Caco-2 (cell line): Measurements from ENCODE around the gene PDE11A. TPM values are rescaled to one million over a fixed set of nuclear protein-coding genes. Genes with fewer than 3 reads are reported as not detected.

ENCODE experiments used
- BruUV-seq: library from RNA; stranded (reverse); fragments of 400-500 nt; replicated peaks from 2 replicates; lab custom pipeline; 2021; lab: Mats Ljungman, UMichigan
- CTCF ChIA-PET: fragments of 300-600 bp; sonication (Branson Sonifier 250); formaldehyde crosslinking; loops from one replicate; lab custom pipeline; 2022; ENCODE audit warnings: antibody characterized with exemption; lab: Charles Lee
- POLR2A ChIA-PET: fragments of 300-600 bp; sonication (Branson Sonifier 250); formaldehyde crosslinking; loops from one replicate; lab custom pipeline; 2022; ENCODE audit warnings: antibody characterized with exemption; lab: Charles Lee
- DNase-seq, 2 experiments: peaks; one replicate each; pipeline versions ENCODE4 v3.0.0 to v3.0.0-alpha.2; 2020 to 2022
- H3K27me3 ChIP-seq: replicated peaks from 2 replicates; pipeline ENCODE4 v1.6.0; 2011; ENCODE audit warnings: low read length; ENCODE audit not compliant: control insufficient read depth, insufficient read depth
- H3K36me3 ChIP-seq: 2 replicates; pipeline ENCODE4 v1.5.1; 2011; ENCODE audit warnings: low read length; ENCODE audit not compliant: control insufficient read depth, insufficient read depth
- H3K4me1 ChIP-seq: fragments of 250-450 bp; sonication (Bioruptor Pico); 2 replicates; pipeline ENCODE4 v1.5.1; 2020; ENCODE audit warnings: mild to moderate bottlenecking
- H3K4me3 ChIP-seq: 2 replicates; pipeline ENCODE4 v1.5.1; 2011; ENCODE audit warnings: low read depth, mild to moderate bottlenecking, control low read depth, low read length
- H3K9me3 ChIP-seq: fragments of 250-450 bp; sonication (Bioruptor Pico); 2 replicates; pipeline ENCODE4 v1.5.1; 2020; ENCODE audit warnings: mild to moderate bottlenecking, moderate library complexity
- H3K27ac Mint-ChIP-seq: one replicate; pipeline ENCODE4 v1.8.0; 2022; ENCODE audit warnings: mixed read lengths; ENCODE audit not compliant: unreplicated experiment
- H3K27me3 Mint-ChIP-seq: one replicate; pipeline ENCODE4 v1.8.0; 2022; ENCODE audit warnings: mixed read lengths; ENCODE audit not compliant: insufficient read depth, unreplicated experiment
- H3K36me3 Mint-ChIP-seq: one replicate; pipeline ENCODE4 v1.8.0; 2022; ENCODE audit warnings: mild to moderate bottlenecking, mixed read lengths; ENCODE audit not compliant: insufficient read depth, unreplicated experiment
- H3K4me1 Mint-ChIP-seq: one replicate; pipeline ENCODE4 v1.8.0; 2022; ENCODE audit warnings: low read depth, mixed read lengths; ENCODE audit not compliant: unreplicated experiment
- H3K4me3 Mint-ChIP-seq: one replicate; pipeline ENCODE4 v1.8.0; 2022; ENCODE audit warnings: mild to moderate bottlenecking, moderate library complexity, mixed read lengths; ENCODE audit not compliant: unreplicated experiment
- H3K9me3 Mint-ChIP-seq: one replicate; pipeline ENCODE4 v1.8.0; 2022; ENCODE audit warnings: mixed read lengths; ENCODE audit not compliant: unreplicated experiment
- intact Hi-C: fragments of 100-400 bp; cut with micrococcal nuclease; formaldehyde crosslinking; loops from one replicate; pipeline ENCODE4 v1.10.0; 2022; ENCODE audit not compliant: unreplicated experiment
- total RNA-seq: library from RNA; stranded (reverse); gene quantifications from 2 replicates; pipeline ENCODE4 v1.2.3, GENCODE V29; 2022
- TF ChIP-seq, protein P1 (sequence below), 2 experiments: fragments of 200-600 bp in 1 of 2; IDR thresholded peaks; 1 replicate in 1 of 2; 2 replicates in 1 of 2; pipeline versions ENCODE4 v1.5.1 to v1.8.0; 2011 to 2022; ENCODE audit warnings: antibody characterized with exemption in 1 of 2, control low read depth in 1 of 2, inconsistent platforms in 1 of 2, low read depth in 1 of 2, low read length in 1 of 2, mild to moderate bottlenecking in 1 of 2, moderate library complexity in 1 of 2; ENCODE audit not compliant: insufficient read depth in 1 of 2, severe bottlenecking in 1 of 2, unreplicated experiment in 1 of 2

Gene PDE11A
- total RNA-seq, 1 experiment from 2014 or later: 0.25 TPM

DNA sequence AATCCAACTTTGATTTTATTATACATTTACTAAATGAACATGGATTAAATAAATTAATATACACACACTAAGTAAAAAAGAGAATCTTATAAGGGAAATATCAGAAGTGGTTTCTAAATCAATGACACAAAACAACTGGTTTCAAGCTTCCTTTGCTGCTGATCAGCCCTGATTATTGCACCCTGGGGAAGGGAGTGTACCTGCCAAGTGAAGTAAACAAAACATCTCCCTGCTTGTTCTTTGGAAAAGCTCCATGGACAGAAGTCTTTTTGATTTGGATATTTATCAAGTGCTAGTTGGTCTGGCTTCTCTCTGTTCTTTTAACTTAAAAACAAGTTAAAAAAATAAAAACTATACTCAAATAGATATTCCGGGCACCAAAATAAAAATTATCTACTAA, 190.1 kb downstream of the PDE11A start:
- H3K4me1 ChIP-seq: no peaks in the 10 kb centered on the region
- no peaks in the 10 kb centered on the region for H3K9me3 ChIP-seq
- H3K27me3 Mint-ChIP-seq: peaks cover 15% of the 10 kb centered on the region
- H3K27ac Mint-ChIP-seq: no peak overlapping the region
- intact Hi-C loops: no loop called here
- BruUV-seq: no TSS peak
- H3K36me3 Mint-ChIP-seq: no peaks in the 10 kb centered on the region
- H3K9me3 Mint-ChIP-seq: no peaks in the 10 kb centered on the region
- no peak overlapping the region for H3K4me3 Mint-ChIP-seq
- DNase-seq: no peak
- TF ChIP-seq, protein P1, sequence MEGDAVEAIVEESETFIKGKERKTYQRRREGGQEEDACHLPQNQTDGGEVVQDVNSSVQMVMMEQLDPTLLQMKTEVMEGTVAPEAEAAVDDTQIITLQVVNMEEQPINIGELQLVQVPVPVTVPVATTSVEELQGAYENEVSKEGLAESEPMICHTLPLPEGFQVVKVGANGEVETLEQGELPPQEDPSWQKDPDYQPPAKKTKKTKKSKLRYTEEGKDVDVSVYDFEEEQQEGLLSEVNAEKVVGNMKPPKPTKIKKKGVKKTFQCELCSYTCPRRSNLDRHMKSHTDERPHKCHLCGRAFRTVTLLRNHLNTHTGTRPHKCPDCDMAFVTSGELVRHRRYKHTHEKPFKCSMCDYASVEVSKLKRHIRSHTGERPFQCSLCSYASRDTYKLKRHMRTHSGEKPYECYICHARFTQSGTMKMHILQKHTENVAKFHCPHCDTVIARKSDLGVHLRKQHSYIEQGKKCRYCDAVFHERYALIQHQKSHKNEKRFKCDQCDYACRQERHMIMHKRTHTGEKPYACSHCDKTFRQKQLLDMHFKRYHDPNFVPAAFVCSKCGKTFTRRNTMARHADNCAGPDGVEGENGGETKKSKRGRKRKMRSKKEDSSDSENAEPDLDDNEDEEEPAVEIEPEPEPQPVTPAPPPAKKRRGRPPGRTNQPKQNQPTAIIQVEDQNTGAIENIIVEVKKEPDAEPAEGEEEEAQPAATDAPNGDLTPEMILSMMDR (IDR thresholded peaks at IDR 0.05; ENCODE audit: insufficient read depth in 1 of 2, low read depth in 1 of 2, low read length in 1 of 2, severe bottlenecking in 1 of 2, unreplicated experiment in 1 of 2): no peak
- H3K4me3 ChIP-seq: no peak overlapping the region
- H3K4me1 Mint-ChIP-seq: no peaks in the 10 kb centered on the region
- POLR2A ChIA-PET: no interaction called here
- no peaks in the 10 kb centered on the region for H3K36me3 ChIP-seq
- H3K27me3 ChIP-seq: no peaks in the 10 kb centered on the region
- CTCF ChIA-PET: no interaction called here

- TF ChIP-seq, protein P1 (IDR thresholded peaks at IDR 0.05; ENCODE audit: insufficient read depth in 1 of 2, low read depth in 1 of 2, low read length in 1 of 2, severe bottlenecking in 1 of 2, unreplicated experiment in 1 of 2): no peak
- ChIA-PET POLR2A (no interaction called here), CTCF (no interaction called here)
- H3K4me3 ChIP-seq: no peak overlapping the region
- no peaks in the 10 kb centered on the region for H3K9me3 Mint-ChIP-seq
- no peak overlapping the region for H3K27ac Mint-ChIP-seq
- no peak overlapping the region for H3K4me3 Mint-ChIP-seq
- peaks cover 2% of the 10 kb centered on the region for H3K4me1 Mint-ChIP-seq
- BruUV-seq: no TSS peak
- H3K36me3 Mint-ChIP-seq: no peaks in the 10 kb centered on the region
- DNase-seq: no peak
- no peaks in the 10 kb centered on the region for H3K36me3 ChIP-seq
- H3K27me3 ChIP-seq: no peaks in the 10 kb centered on the region
- intact Hi-C loops: no loop called here
- no peaks in the 10 kb centered on the region for H3K9me3 ChIP-seq
- H3K27me3 Mint-ChIP-seq: peaks cover 13% of the 10 kb centered on the region
- no peaks in the 10 kb centered on the region for H3K4me1 ChIP-seq
These were observed 190.7 kb downstream of the PDE11A start for GRCh38 chr2:177881921-177882320.

GRCh38 chr2:177881008-177881747, 191.4 kb downstream of the PDE11A start:
- Mint-ChIP-seq H3K27me3 (peaks cover 13% of the 10 kb centered on the region), H3K4me1 (peaks cover 6% of the 10 kb centered on the region), H3K27ac (no peak overlapping the region), H3K9me3 (no peaks in the 10 kb centered on the region), H3K4me3 (no peak overlapping the region), H3K36me3 (no peaks in the 10 kb centered on the region)
- Histone ChIP-seq H3K36me3 (no peaks in the 10 kb centered on the region), H3K4me1 (no peaks in the 10 kb centered on the region), H3K27me3 (no peaks in the 10 kb centered on the region), H3K4me3 (no peak overlapping the region), H3K9me3 (no peaks in the 10 kb centered on the region)
- DNase-seq: no peak
- CTCF ChIA-PET: no interaction called here
- no TSS peak for BruUV-seq
- POLR2A ChIA-PET: no interaction called here
- intact Hi-C loops: no loop called here
- TF ChIP-seq, protein P1 (IDR thresholded peaks at IDR 0.05; ENCODE audit: insufficient read depth in 1 of 2, low read depth in 1 of 2, low read length in 1 of 2, severe bottlenecking in 1 of 2, unreplicated experiment in 1 of 2): no peak
